ENCODE results near the gene SPDYE3. TPM values are rescaled to one million over a fixed set of nuclear protein-coding genes. Genes with fewer than 3 reads are reported as not detected.
"Not testable (repeated sequence)": the region's sequence is repeated elsewhere in the genome, so short reads cannot be mapped to it uniquely, and the experiment has no call there.

SPDYE3 gene
- total and polyA plus RNA-seq, 4 donors = 0.06 to 0.10 TPM; not detected in 2

DNA sequence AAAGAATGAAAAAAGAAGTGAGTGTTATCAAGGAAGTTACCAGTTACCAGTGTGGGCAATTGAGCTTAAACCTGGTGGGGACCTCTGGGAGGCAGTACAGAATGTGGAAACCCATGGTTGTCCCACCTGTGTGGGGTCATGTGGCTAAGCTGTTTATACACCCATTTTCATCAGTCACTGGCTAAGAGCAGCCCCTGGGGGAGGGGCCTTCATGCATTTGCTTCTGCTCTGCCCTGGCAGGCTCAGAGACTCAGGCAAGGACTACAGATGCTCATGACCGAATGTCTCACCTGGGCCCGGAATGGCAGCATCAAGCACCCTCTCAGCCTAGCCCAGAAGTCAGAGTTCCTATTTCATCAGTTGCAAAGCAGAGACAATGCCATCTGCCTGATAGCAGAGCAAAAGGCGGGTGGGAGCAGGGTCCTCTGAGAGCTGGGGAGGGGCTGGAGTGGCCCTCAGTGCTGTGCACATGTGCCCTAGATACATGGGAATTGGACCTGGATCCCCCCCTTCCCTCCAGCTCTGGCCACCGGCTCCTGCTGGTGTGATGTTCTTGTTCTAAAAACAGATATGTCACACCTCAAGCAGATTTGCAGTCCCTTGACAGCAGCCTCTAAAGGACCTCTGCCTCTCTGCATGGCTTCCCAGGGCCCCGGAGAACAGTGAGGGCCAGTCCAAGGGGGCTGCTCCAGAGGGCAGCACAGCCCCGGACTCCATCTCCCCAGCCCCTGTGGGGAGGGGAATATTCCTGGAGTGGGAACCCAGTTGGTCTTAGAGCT is 20.1 kb upstream of the SPDYE3 start:
- H3K36me3 ChIP-seq (ENCODE audit: control insufficient read depth in 4 of 4, insufficient read depth in 4 of 4, low read length in 4 of 4); H3K27ac ChIP-seq (ENCODE audit: low read depth in 1 of 2, low read length in 1 of 2); H3K4me1 ChIP-seq (ENCODE audit: control insufficient read depth in 5 of 5, insufficient read depth in 5 of 5, low read length in 5 of 5); ATAC-seq (ENCODE audit: insufficient read depth, low FRiP score); DNase-seq; H3K9ac ChIP-seq (ENCODE audit: insufficient read depth in 1 of 2, low read length in 2 of 2); H3K9me3 ChIP-seq (ENCODE audit: control insufficient read depth in 4 of 4, insufficient read depth in 3 of 4, low read length in 3 of 4); H3K4me3 ChIP-seq; H3K27me3 ChIP-seq (ENCODE audit: control insufficient read depth in 3 of 3, insufficient read depth in 3 of 3, low read length in 2 of 3): not testable (repeated sequence)
- WGBS, 2 donors = 91 to 92% methylated on average over 6 of the region's 6 CpGs

DNA sequence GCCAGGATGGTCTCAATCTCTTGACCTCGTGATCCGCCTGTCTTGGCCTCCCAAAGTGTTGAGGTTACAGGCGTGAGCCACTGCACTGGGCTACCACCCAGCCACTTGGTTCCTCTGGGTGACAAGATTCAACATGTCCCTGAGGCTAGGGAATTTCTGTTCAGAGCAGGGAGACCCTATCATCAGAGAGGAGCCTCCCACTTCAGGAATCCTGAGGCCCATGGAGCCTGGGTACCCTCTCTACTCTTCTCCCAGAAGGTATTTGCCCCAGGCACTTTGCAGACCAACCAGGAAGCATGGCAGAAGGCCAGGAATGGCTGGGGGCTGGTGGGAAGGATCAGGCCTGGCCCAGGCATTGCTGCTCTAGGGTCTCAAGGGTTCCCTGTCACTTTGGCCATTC is 19.2 kb upstream of the SPDYE3 start:
- H3K4me3 ChIP-seq; DNase-seq; H3K9ac ChIP-seq (ENCODE audit: insufficient read depth in 1 of 2, low read length in 2 of 2); H3K27ac ChIP-seq (ENCODE audit: low read depth in 1 of 2, low read length in 1 of 2); H3K27me3 ChIP-seq (ENCODE audit: control insufficient read depth in 3 of 3, insufficient read depth in 3 of 3, low read length in 2 of 3); H3K9me3 ChIP-seq (ENCODE audit: control insufficient read depth in 4 of 4, insufficient read depth in 3 of 4, low read length in 3 of 4); H3K36me3 ChIP-seq (ENCODE audit: control insufficient read depth in 4 of 4, insufficient read depth in 4 of 4, low read length in 4 of 4); H3K4me1 ChIP-seq (ENCODE audit: control insufficient read depth in 5 of 5, insufficient read depth in 5 of 5, low read length in 5 of 5); ATAC-seq (ENCODE audit: insufficient read depth, low FRiP score): not testable (repeated sequence)
- 95 to 100% methylated on average over 3 of the region's 3 CpGs for WGBS, 2 donors

DNA sequence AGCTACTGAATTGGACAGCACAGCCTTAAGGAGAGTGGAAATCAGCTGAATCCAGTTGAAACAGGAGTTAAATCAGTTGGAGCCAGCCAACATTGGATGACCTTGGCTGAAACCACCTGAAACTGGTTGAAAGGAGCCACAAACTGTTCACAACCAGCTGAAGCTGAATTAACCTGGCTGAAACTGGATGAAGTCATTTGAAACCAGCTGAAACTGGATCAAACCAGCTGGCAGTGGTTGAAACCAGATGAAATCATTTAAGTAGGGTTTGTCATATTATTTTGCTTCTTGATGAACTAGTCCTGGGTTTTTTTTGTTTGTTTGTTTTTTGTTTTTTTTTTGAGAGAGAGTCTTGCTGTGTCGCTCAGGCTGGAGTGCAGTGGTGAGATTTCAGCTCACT is 15.3 kb upstream of the SPDYE3 start:
- H3K27ac ChIP-seq (ENCODE audit: low read depth in 1 of 2, low read length in 1 of 2); H3K9me3 ChIP-seq (ENCODE audit: control insufficient read depth in 4 of 4, insufficient read depth in 3 of 4, low read length in 3 of 4); DNase-seq; ATAC-seq (ENCODE audit: insufficient read depth, low FRiP score); H3K27me3 ChIP-seq (ENCODE audit: control insufficient read depth in 3 of 3, insufficient read depth in 3 of 3, low read length in 2 of 3); H3K36me3 ChIP-seq (ENCODE audit: control insufficient read depth in 4 of 4, insufficient read depth in 4 of 4, low read length in 4 of 4); H3K9ac ChIP-seq (ENCODE audit: insufficient read depth in 1 of 2, low read length in 2 of 2); H3K4me3 ChIP-seq; H3K4me1 ChIP-seq (ENCODE audit: control insufficient read depth in 5 of 5, insufficient read depth in 5 of 5, low read length in 5 of 5): not testable (repeated sequence)
- WGBS, 2 donors = 94 to 100% methylated on average over 1 of the region's 1 CpG

DNA sequence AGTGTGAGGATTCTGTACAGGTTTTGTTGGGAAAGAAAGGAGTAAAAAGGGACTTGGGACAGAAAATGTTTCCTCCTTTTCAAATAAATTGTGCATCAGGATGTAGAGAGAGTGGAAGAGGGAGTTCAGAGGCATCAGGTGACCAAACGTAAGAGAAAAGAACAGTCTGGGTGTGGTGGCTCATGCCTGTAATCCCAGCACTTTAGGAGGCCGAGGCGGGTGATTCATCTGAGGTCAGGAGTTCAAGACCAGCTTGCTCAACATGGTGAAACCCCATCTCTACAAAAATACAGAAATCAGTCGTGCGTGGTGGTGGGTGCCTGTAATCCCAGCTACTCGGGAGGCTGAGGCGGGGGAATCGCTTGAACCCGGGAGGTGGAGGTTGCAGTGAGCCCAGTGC is 12.2 kb upstream of the SPDYE3 start:
- not testable (repeated sequence) for H3K27me3 ChIP-seq (ENCODE audit: control insufficient read depth in 3 of 3, insufficient read depth in 3 of 3, low read length in 2 of 3); H3K9ac ChIP-seq (ENCODE audit: insufficient read depth in 1 of 2, low read length in 2 of 2); H3K4me3 ChIP-seq; H3K4me1 ChIP-seq (ENCODE audit: control insufficient read depth in 5 of 5, insufficient read depth in 5 of 5, low read length in 5 of 5); DNase-seq; H3K27ac ChIP-seq (ENCODE audit: low read depth in 1 of 2, low read length in 1 of 2); H3K9me3 ChIP-seq (ENCODE audit: control insufficient read depth in 4 of 4, insufficient read depth in 3 of 4, low read length in 3 of 4); ATAC-seq (ENCODE audit: insufficient read depth, low FRiP score); H3K36me3 ChIP-seq (ENCODE audit: control insufficient read depth in 4 of 4, insufficient read depth in 4 of 4, low read length in 4 of 4)
- 84 to 95% methylated on average over 9 of the region's 9 CpGs for WGBS, 2 donors

DNA sequence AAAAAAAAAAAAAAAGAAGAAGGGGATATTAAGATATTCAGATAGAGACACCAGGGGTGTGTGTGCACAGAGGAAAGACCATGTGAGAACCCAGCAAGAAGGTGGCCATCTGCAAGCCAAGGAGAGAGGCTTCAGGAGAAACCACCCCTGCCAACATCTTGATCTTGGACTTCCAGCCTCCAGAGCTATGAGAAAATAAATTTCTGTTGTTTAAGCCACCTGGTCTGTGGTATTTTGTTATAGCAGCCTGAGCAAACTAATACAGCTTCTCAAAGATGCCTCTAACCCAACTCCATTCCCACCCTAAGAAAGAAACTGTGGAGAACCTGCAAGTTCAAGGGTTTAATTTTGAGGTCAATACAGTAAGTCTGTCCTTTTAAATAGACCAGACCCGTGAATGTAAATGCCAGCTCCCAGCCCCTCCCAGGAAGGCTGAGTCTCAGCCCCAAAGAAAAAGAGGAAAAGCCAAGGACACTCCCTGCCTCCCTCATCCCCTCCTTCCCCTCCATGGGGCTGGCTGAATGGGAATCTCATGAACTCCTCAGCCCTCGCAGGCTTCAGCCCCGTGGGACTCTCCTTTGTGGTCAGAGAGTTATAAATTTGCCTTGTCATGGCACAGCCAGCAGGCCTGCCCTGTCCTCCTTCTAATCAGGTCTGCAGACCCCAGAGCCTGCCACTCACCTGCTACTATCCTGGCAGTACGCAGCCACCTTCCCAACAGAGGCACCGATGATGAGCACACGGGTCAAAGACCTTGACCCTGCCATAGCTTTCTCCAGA is 9.5 kb upstream of the SPDYE3 start:
- not testable (repeated sequence) for DNase-seq; H3K36me3 ChIP-seq (ENCODE audit: control insufficient read depth in 4 of 4, insufficient read depth in 4 of 4, low read length in 4 of 4); H3K27me3 ChIP-seq (ENCODE audit: control insufficient read depth in 3 of 3, insufficient read depth in 3 of 3, low read length in 2 of 3); H3K4me3 ChIP-seq; ATAC-seq (ENCODE audit: insufficient read depth, low FRiP score); H3K4me1 ChIP-seq (ENCODE audit: control insufficient read depth in 5 of 5, insufficient read depth in 5 of 5, low read length in 5 of 5); H3K9me3 ChIP-seq (ENCODE audit: control insufficient read depth in 4 of 4, insufficient read depth in 3 of 4, low read length in 3 of 4); H3K9ac ChIP-seq (ENCODE audit: insufficient read depth in 1 of 2, low read length in 2 of 2); H3K27ac ChIP-seq (ENCODE audit: low read depth in 1 of 2, low read length in 1 of 2)
- 63 to 73% methylated on average over 6 of the region's 6 CpGs for WGBS, 2 donors

DNA sequence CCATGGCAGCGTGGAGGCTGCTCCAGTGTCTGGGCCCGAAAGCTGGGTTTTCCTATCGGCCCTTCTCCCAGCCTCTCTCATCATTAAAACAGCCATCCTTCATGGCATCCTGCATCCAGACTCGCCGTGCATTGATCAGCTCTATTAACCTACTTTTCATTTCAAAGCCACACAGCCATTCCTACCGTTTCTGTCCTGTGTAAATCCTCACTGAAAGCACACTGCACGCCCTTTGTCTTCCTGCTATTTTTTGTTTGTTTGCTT is 8.9 kb upstream of the SPDYE3 start:
- not testable (repeated sequence) for ATAC-seq (ENCODE audit: insufficient read depth, low FRiP score); DNase-seq; H3K27ac ChIP-seq (ENCODE audit: low read depth in 1 of 2, low read length in 1 of 2); H3K27me3 ChIP-seq (ENCODE audit: control insufficient read depth in 3 of 3, insufficient read depth in 3 of 3, low read length in 2 of 3); H3K4me3 ChIP-seq; H3K9ac ChIP-seq (ENCODE audit: insufficient read depth in 1 of 2, low read length in 2 of 2); H3K4me1 ChIP-seq (ENCODE audit: control insufficient read depth in 5 of 5, insufficient read depth in 5 of 5, low read length in 5 of 5); H3K9me3 ChIP-seq (ENCODE audit: control insufficient read depth in 4 of 4, insufficient read depth in 3 of 4, low read length in 3 of 4); H3K36me3 ChIP-seq (ENCODE audit: control insufficient read depth in 4 of 4, insufficient read depth in 4 of 4, low read length in 4 of 4)
- WGBS, 2 donors = 92% methylated on average over 5 to 7 of the region's 7 CpGs

DNA sequence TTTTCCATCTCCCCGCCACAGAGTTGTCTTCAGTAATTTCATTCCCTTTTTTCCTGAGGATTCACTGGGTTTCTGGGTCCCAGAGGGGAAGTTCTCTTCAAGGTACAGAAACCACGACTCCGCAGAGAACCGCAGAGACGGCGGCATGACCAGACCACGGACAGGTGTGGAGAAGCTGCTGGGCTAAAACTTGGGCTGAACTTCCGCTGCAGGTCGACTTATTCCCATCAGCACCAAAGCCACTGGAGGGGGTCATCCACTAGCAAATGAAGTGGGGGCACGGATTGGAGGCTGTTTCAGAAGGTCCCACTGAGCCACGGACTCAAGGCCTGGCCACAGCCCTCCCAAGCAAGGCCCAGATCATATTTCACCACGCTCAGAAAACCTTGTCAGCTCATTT is 3.0 kb upstream of the SPDYE3 start:
- not testable (repeated sequence) for H3K27me3 ChIP-seq (ENCODE audit: control insufficient read depth in 3 of 3, insufficient read depth in 3 of 3, low read length in 2 of 3); H3K9me3 ChIP-seq (ENCODE audit: control insufficient read depth in 4 of 4, insufficient read depth in 3 of 4, low read length in 3 of 4); H3K4me1 ChIP-seq (ENCODE audit: control insufficient read depth in 5 of 5, insufficient read depth in 5 of 5, low read length in 5 of 5); DNase-seq; ATAC-seq (ENCODE audit: insufficient read depth, low FRiP score); H3K36me3 ChIP-seq (ENCODE audit: control insufficient read depth in 4 of 4, insufficient read depth in 4 of 4, low read length in 4 of 4); H3K9ac ChIP-seq (ENCODE audit: insufficient read depth in 1 of 2, low read length in 2 of 2); H3K27ac ChIP-seq (ENCODE audit: low read depth in 1 of 2, low read length in 1 of 2); H3K4me3 ChIP-seq
- 63 to 84% methylated on average over 11 of the region's 12 CpGs for WGBS, 2 donors

DNA sequence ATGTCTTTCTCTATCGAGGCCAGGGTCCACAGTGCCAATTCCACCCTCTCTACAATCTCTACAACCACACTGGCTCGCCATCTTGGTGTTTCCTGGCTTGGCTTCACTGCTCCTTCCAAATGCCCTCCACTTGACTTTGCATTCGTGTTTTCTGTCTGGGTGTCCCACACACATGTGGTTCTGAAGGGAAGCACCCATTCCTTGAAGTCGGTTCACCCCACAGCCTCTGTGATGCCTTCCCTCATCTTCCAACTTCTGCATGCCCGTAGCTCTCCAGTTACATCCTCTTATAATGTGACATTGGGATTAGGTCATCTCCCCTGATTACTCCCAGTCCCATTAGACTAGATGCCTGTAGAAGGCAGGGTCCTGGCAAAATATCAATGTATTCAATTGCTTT is 10.8 kb downstream of the SPDYE3 start:
- H3K4me3 ChIP-seq; H3K36me3 ChIP-seq (ENCODE audit: control insufficient read depth in 4 of 4, insufficient read depth in 4 of 4, low read length in 4 of 4); H3K9me3 ChIP-seq (ENCODE audit: control insufficient read depth in 4 of 4, insufficient read depth in 3 of 4, low read length in 3 of 4); H3K9ac ChIP-seq (ENCODE audit: insufficient read depth in 1 of 2, low read length in 2 of 2); H3K4me1 ChIP-seq (ENCODE audit: control insufficient read depth in 5 of 5, insufficient read depth in 5 of 5, low read length in 5 of 5); DNase-seq; H3K27ac ChIP-seq (ENCODE audit: low read depth in 1 of 2, low read length in 1 of 2); ATAC-seq (ENCODE audit: insufficient read depth, low FRiP score); H3K27me3 ChIP-seq (ENCODE audit: control insufficient read depth in 3 of 3, insufficient read depth in 3 of 3, low read length in 2 of 3): not testable (repeated sequence)
- WGBS, 2 donors = 35 to 66% methylated on average over 4 of the region's 5 CpGs

Data from lung (tissue), 10 donors.